B cell (primary cell): Measurements from ENCODE around the gene PTPRN2. TPM values are rescaled to one million over a fixed set of nuclear protein-coding genes. Genes with fewer than 3 reads are reported as not detected.

Source experiments
- ATAC-seq: fragments of 200-7000 bp; cut with Tn5 transposase; one replicate; pipeline ENCODE4 v1.10.0; 2021; ENCODE audit warnings: low read depth, mild to moderate bottlenecking, moderate number of reproducible peaks, moderate library complexity
- CTCF ChIA-PET: fragments of 350-600 bp; sonication (Branson Sonifier 250); formaldehyde crosslinking; loops from one replicate; lab custom pipeline; 2021; ENCODE audit warnings: antibody characterized with exemption, inconsistent platforms; lab: Charles Lee
- POLR2A ChIA-PET: fragments of 350-600 bp; sonication (Branson Sonifier 250); formaldehyde crosslinking; loops from one replicate; lab custom pipeline; 2021; ENCODE audit warnings: antibody characterized with exemption; lab: Charles Lee
- DNase-seq: peaks from one replicate; pipeline ENCODE4 v3.0.0; 2013
- H2AFZ ChIP-seq: 2 replicates; pipeline ENCODE4 v1.6.1; 2012; ENCODE audit warnings: mild to moderate bottlenecking, low read depth, low read length; ENCODE audit not compliant: insufficient read depth, poor library complexity, severe bottlenecking
- H3K27ac ChIP-seq, 2 donors: 1 replicate in 1 of 2; 2 replicates in 1 of 2; pipeline ENCODE4 v1.5.1; 2012 to 2013; ENCODE audit warnings: low read length in 2 of 2, mild to moderate bottlenecking in 2 of 2, moderate library complexity in 1 of 2
- H3K27me3 ChIP-seq, 4 experiments: fragments of 200-600 bp in 1 of 4; sonication (generic) in 1 of 4; replicated peaks in 1 of 4; 1 replicate in 2 of 4; 2 replicates in 2 of 4; pipeline versions ENCODE4 v1.6.1 to v1.7.0; 2013 to 2016; ENCODE audit warnings: low read length in 3 of 4, mild to moderate bottlenecking in 2 of 4, mixed read lengths in 1 of 4, moderate library complexity in 1 of 4; ENCODE audit not compliant: insufficient read depth in 4 of 4, control insufficient read depth in 3 of 4; ENCODE audit errors: control extremely low read depth in 1 of 4
- H3K36me3 ChIP-seq, 2 experiments: replicated peaks in 1 of 2; 1 replicate in 1 of 2; 2 replicates in 1 of 2; pipeline versions ENCODE4 v1.6.1 to v1.7.1; 2013; ENCODE audit warnings: low read length in 1 of 2; ENCODE audit not compliant: insufficient read depth in 2 of 2, control insufficient read depth in 1 of 2; ENCODE audit errors: control extremely low read depth in 1 of 2, extremely low read depth in 1 of 2
- H3K4me1 ChIP-seq, 2 donors: fragments of 200-600 bp in 1 of 2; sonication (generic) in 1 of 2; 1 replicate in 1 of 2; 2 replicates in 1 of 2; pipeline versions ENCODE4 v1.5.1 to v1.6.1; 2013 to 2017; ENCODE audit warnings: low read length in 2 of 2; ENCODE audit not compliant: control insufficient read depth in 2 of 2, insufficient read depth in 2 of 2
- H3K4me2 ChIP-seq: replicated peaks from 2 replicates; pipeline ENCODE3; 2012; ENCODE audit warnings: mild to moderate bottlenecking, low read depth, low read length; ENCODE audit not compliant: poor library complexity, severe bottlenecking
- H3K4me3 ChIP-seq, 5 experiments: fragments of 200-600 bp in 1 of 5; sonication (generic) in 1 of 5; 1 replicate in 3 of 5; 2 replicates in 2 of 5; pipeline versions ENCODE4 v1.5.1 to v1.7.0; 2011 to 2016; ENCODE audit warnings: low read length in 4 of 5, mild to moderate bottlenecking in 4 of 5, low read depth in 2 of 5, control low read depth in 1 of 5, moderate library complexity in 1 of 5; ENCODE audit not compliant: insufficient read depth in 1 of 5; ENCODE audit errors: control extremely low read depth in 1 of 5, extremely low read depth in 1 of 5
- H3K79me2 ChIP-seq: fragments of 200-600 bp; sonication (generic); one replicate; pipeline ENCODE4 v1.6.0; 2016; ENCODE audit warnings: low read length; ENCODE audit not compliant: control insufficient read depth, insufficient read depth
- H3K9ac ChIP-seq: fragments of 200-600 bp; sonication (generic); 2 replicates; pipeline ENCODE4 v1.6.1; 2017; ENCODE audit warnings: mild to moderate bottlenecking, low read length, moderate library complexity
- H3K9me3 ChIP-seq, 3 donors: one replicate each; pipeline versions ENCODE4 v1.6.1 to v1.7.1; 2013; ENCODE audit warnings: low read length in 2 of 3; ENCODE audit not compliant: control insufficient read depth in 2 of 3, insufficient read depth in 1 of 3; ENCODE audit errors: control extremely low read depth in 1 of 3
- H4K20me1 ChIP-seq: 2 replicates; pipeline ENCODE4 v1.6.0; 2012; ENCODE audit warnings: mild to moderate bottlenecking, low read length; ENCODE audit not compliant: insufficient read depth, control insufficient read depth, poor library complexity, severe bottlenecking
- H3K27ac Mint-ChIP-seq: one replicate; pipeline ENCODE4 v1.8.0; 2021; ENCODE audit warnings: mixed read lengths
- H3K27me3 Mint-ChIP-seq: one replicate; pipeline ENCODE4 v1.8.0; 2021; ENCODE audit warnings: mixed read lengths
- H3K4me1 Mint-ChIP-seq: one replicate; pipeline ENCODE4 v1.8.0; 2021; ENCODE audit warnings: mixed read lengths
- H3K4me3 Mint-ChIP-seq: one replicate; pipeline ENCODE4 v1.8.0; 2021; ENCODE audit warnings: mixed read lengths
- H3K9me3 Mint-ChIP-seq: one replicate; pipeline ENCODE4 v1.8.0; 2022; ENCODE audit warnings: mixed read lengths; ENCODE audit not compliant: insufficient read depth
- CTCF ChIP-seq: fragments of 200-600 bp; IDR thresholded peaks from one replicate; pipeline ENCODE4 v1.8.0; 2022; ENCODE audit warnings: antibody characterized with exemption, mild to moderate bottlenecking
- EZH2 ChIP-seq: IDR thresholded peaks from 2 replicates; pipeline ENCODE4 v1.6.1; 2012; ENCODE audit warnings: borderline replicate concordance, low read depth, mild to moderate bottlenecking, moderate library complexity, low read length; ENCODE audit not compliant: insufficient read depth, poor library complexity, severe bottlenecking
- WGBS: methylation state at CpG from one replicate; pipeline ENCODE4 v1.1.5; 2013; ENCODE audit warnings: missing lambda C conversion rate; ENCODE audit not compliant: insufficient coverage; 5-methylcytosine and 5-hydroxymethylcytosine counted together
- intact Hi-C: fragments of 100-400 bp; cut with micrococcal nuclease; formaldehyde crosslinking; loops from one replicate; pipeline ENCODE4 v1.10.0; 2022
- polyA plus RNA-seq: library from polyadenylated mRNA; depleted of rRNA; stranded (reverse); fragments of >200 nt; gene quantifications from 2 replicates; pipeline ENCODE4 v1.2.3, GENCODE V29; 2012
- total RNA-seq, 2 donors: library from RNA; stranded (reverse); fragments of 120-200 nt in 1 of 2; gene quantifications; 1 replicate in 1 of 2; 2 replicates in 1 of 2; pipeline versions ENCODE4 v1.2.3 to v1.2.4, GENCODE V29; 2013 to 2022

PTPRN2 gene
- total and polyA plus RNA-seq, 2 donors (not counting 1 experiment from before 2014, with no cell fraction given) = 2.0 to 5.0 TPM

DNA sequence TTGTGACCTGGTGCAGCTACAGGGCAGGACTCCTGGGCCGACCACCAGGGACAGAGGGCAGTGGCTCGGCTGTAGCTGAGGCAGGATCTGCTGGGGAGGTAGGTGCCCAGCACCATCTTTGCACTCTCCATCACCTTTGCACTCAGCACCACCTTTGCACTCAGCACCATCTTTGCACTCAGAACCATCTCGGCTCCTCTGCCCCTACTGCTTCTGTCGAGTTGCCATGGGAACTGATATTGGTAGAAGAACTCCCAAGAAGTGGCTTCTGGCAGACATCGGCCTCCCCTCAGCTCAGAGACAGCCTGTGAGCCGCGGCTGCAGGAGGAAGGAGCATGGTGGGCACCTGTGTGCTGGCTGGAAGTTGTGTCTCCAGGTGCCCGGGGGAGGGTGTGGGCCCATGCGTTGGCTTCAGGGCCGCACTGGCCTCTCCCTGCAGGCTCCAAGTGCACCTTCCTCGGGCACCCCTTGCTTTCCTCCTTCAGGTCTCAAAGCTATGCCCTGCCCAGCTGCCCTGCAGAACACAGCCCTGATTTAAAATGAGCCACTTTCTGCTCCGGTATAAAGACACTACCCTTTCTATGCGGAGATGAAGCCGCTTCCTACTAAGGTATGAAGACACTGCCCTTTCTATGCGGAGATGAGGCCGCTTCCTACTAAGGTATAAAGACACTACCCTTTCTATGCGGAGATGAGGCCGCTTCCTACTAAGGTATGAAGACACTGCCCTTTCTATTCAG lies 514.5 kb downstream of the PTPRN2 start:
- Mint-ChIP-seq H3K9me3 (no peaks in the 10 kb centered on the region), H3K4me3 (no peak overlapping the region), H3K4me1 (no peaks in the 10 kb centered on the region), H3K27ac (no peak overlapping the region), H3K27me3 (no peaks in the 10 kb centered on the region)
- Histone ChIP-seq H3K9me3 (peaks cover 0 to 59% (median 0%) of the 10 kb centered on the region in 3 donors), H3K79me2 (no peaks in the 10 kb centered on the region), H3K27ac (no peak overlapping the region), H3K9ac (no peak overlapping the region), H4K20me1 (no peaks in the 10 kb centered on the region), H3K27me3 (no peaks in the 10 kb centered on the region), H3K36me3 (no peaks in the 10 kb centered on the region), H2AFZ (no peak overlapping the region), H3K4me1 (no peaks in the 10 kb centered on the region), H3K4me2 (no peak overlapping the region), H3K4me3 (no peak overlapping the region)
- TF ChIP-seq CTCF = no peak
- TF ChIP-seq EZH2 = no peak
- POLR2A ChIA-PET = no interaction called here
- no peak for ATAC-seq
- no peak for DNase-seq
- 90% methylated on average over 10 of the region's 18 CpGs for WGBS
- CTCF ChIA-PET = no interaction called here
- intact Hi-C loops = no loop called here

DNA sequence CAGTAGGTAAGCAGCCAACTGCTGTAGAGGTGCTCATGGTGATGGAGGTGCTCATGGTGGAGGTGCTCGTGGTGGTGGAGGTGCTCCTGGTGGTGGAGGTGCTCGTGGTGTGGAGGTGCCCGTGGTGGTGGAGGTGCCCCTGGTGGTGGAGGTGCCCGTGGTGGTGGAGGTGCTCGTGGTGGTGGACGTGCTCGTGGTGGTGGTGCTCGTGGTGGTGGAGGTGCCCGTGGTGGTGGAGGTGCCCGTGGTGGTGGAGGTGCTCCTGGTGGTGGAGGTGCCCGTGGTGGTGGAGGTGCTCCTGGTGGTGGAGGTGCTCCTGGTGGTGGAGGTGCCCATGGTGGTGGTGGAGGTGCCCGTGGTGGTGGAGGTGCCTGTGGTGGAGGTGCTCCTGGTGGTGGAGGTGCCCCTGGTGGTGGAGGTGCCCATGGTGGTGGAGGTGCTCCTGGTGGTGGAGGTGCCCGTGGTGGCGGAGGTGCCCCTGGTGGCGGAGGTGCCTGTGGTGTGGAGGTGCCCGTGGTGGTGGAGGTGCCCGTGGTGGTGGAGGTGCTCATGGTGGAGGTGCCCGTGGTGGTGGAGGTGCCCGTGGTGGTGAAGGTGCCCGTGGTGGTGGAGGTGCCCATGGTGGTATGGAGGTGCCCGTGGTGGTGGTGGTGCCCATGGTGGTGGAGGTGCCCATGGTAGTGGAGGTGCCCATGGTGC lies 517.3 kb downstream of the PTPRN2 start:
- H3K36me3 ChIP-seq = no peaks in the 10 kb centered on the region
- no peaks in the 10 kb centered on the region for H3K79me2 ChIP-seq
- no peak for DNase-seq
- no peaks in the 10 kb centered on the region for H3K27me3 ChIP-seq
- H3K4me3 ChIP-seq = no peak overlapping the region
- CTCF ChIA-PET = no interaction called here
- TF ChIP-seq EZH2 = no peak
- no peak for TF ChIP-seq CTCF
- Mint-ChIP-seq H3K27me3 (no peaks in the 10 kb centered on the region), H3K4me1 (no peaks in the 10 kb centered on the region), H3K27ac (no peak overlapping the region), H3K9me3 (no peaks in the 10 kb centered on the region), H3K4me3 (no peak overlapping the region)
- intact Hi-C loops = no loop called here
- H3K4me1 ChIP-seq = no peaks in the 10 kb centered on the region
- 92% methylated on average over 19 of the region's 21 CpGs for WGBS
- POLR2A ChIA-PET = no interaction called here
- H2AFZ ChIP-seq = no peak overlapping the region
- no peak overlapping the region for H3K27ac ChIP-seq
- ATAC-seq = no peak
- peaks cover 0 to 52% (median 0%) of the 10 kb centered on the region in 3 donors for H3K9me3 ChIP-seq
- H3K9ac ChIP-seq = no peak overlapping the region
- H4K20me1 ChIP-seq = no peaks in the 10 kb centered on the region
- no peak overlapping the region for H3K4me2 ChIP-seq
